ENCODE measurements around the gene COL13A1. TPM values are rescaled to one million over a fixed set of nuclear protein-coding genes. Genes with fewer than 3 reads are reported as not detected.
A peak's percentile ranks its signal among the peaks of the same experiment; 100 is the strongest.

Gene COL13A1
- total RNA-seq, 6 donors from 2014 or later = 4.3 to 21.2 (median 10.4) TPM

GRCh38 chr10:69835233-69835632, 33.5 kb downstream of the COL13A1 start:
- no peak for DNase-seq
- TF ChIP-seq, protein P1, sequence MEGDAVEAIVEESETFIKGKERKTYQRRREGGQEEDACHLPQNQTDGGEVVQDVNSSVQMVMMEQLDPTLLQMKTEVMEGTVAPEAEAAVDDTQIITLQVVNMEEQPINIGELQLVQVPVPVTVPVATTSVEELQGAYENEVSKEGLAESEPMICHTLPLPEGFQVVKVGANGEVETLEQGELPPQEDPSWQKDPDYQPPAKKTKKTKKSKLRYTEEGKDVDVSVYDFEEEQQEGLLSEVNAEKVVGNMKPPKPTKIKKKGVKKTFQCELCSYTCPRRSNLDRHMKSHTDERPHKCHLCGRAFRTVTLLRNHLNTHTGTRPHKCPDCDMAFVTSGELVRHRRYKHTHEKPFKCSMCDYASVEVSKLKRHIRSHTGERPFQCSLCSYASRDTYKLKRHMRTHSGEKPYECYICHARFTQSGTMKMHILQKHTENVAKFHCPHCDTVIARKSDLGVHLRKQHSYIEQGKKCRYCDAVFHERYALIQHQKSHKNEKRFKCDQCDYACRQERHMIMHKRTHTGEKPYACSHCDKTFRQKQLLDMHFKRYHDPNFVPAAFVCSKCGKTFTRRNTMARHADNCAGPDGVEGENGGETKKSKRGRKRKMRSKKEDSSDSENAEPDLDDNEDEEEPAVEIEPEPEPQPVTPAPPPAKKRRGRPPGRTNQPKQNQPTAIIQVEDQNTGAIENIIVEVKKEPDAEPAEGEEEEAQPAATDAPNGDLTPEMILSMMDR (IDR thresholded peaks at IDR 0.05) = no peak
- TF ChIP-seq EP300 (IDR thresholded peaks at IDR 0.05) = no peak
- no peak for TF ChIP-seq POLR2A (IDR thresholded peaks at IDR 0.05)
- no peak for TF ChIP-seq POLR2AphosphoS5 (IDR thresholded peaks at IDR 0.05)
- H3K27ac ChIP-seq = no peak overlapping the region
- no peaks in the 10 kb centered on the region for H3K27me3 ChIP-seq
- no peak for ATAC-seq (ENCODE audit: low FRiP score in 2 of 2)
- no peaks in the 10 kb centered on the region for H3K36me3 ChIP-seq
- WGBS, 2 donors = 67 to 82% methylated on average over 3 to 6 of the region's 6 CpGs
- H3K9me3 ChIP-seq = no peaks in the 10 kb centered on the region
- no peaks in the 10 kb centered on the region for H3K4me1 ChIP-seq
- no peak overlapping the region for H3K4me3 ChIP-seq

GRCh38 chr10:69835875-69836730, 34.4 kb downstream of the COL13A1 start:
- H3K9me3 ChIP-seq = no peaks in the 10 kb centered on the region
- no peak overlapping the region for H3K4me3 ChIP-seq
- DNase-seq (peak in 1 of 2 donors; percentile 44), ATAC-seq (ENCODE audit: low FRiP score in 2 of 2) (no peak)
- H3K36me3 ChIP-seq = no peaks in the 10 kb centered on the region
- no peak overlapping the region for H3K27ac ChIP-seq
- H3K27me3 ChIP-seq = no peaks in the 10 kb centered on the region
- WGBS, 2 donors = 50 to 59% methylated on average over 7 to 8 of the region's 8 CpGs
- no peak for TF ChIP-seq EP300 (IDR thresholded peaks at IDR 0.05)
- TF ChIP-seq POLR2AphosphoS5 (IDR thresholded peaks at IDR 0.05) = no peak
- TF ChIP-seq POLR2A (IDR thresholded peaks at IDR 0.05) = no peak
- TF ChIP-seq, protein P1 (IDR thresholded peaks at IDR 0.05) = no peak
- no peaks in the 10 kb centered on the region for H3K4me1 ChIP-seq

- TF ChIP-seq, protein P1 (IDR thresholded peaks at IDR 0.05) = no peak
- TF ChIP-seq POLR2AphosphoS5 (IDR thresholded peaks at IDR 0.05) (no peak), POLR2A (IDR thresholded peaks at IDR 0.05) (no peak), EP300 (IDR thresholded peaks at IDR 0.05) (no peak)
- Histone ChIP-seq H3K4me1 (no peaks in the 10 kb centered on the region), H3K4me3 (no peak overlapping the region), H3K27me3 (no peaks in the 10 kb centered on the region), H3K27ac (no peak overlapping the region), H3K36me3 (no peaks in the 10 kb centered on the region), H3K9me3 (no peaks in the 10 kb centered on the region)
- 85% methylated on average over 4 of the region's 6 CpGs; no CpG with 5 or more reads in 1 of the 2 donors for WGBS, 2 donors
- DNase-seq = no peak
- ATAC-seq (ENCODE audit: low FRiP score in 2 of 2) = no peak
Measured at GRCh38 chr10:69836731-69837030, 35.0 kb downstream of the COL13A1 start.

GRCh38 chr10:69837261-69837660, 35.6 kb downstream of the COL13A1 start:
- no peaks in the 10 kb centered on the region for H3K4me1 ChIP-seq

More at GRCh38 chr10:69837261-69837660, 35.6 kb downstream of the COL13A1 start:
- Histone ChIP-seq H3K36me3 (no peaks in the 10 kb centered on the region), H3K9me3 (no peaks in the 10 kb centered on the region), H3K27me3 (no peaks in the 10 kb centered on the region), H3K4me3 (no peak overlapping the region), H3K27ac (no peak overlapping the region)
- TF ChIP-seq POLR2AphosphoS5 (IDR thresholded peaks at IDR 0.05) = no peak
- TF ChIP-seq, protein P1 (IDR thresholded peaks at IDR 0.05) = no peak
- no peak for TF ChIP-seq POLR2A (IDR thresholded peaks at IDR 0.05)
- no peak for TF ChIP-seq EP300 (IDR thresholded peaks at IDR 0.05)
- WGBS, 2 donors = 88 to 91% methylated on average over 5 of the region's 5 CpGs
- ATAC-seq (ENCODE audit: low FRiP score in 2 of 2) (no peak), DNase-seq (no peak)

All from upper lobe of left lung (tissue), 6 donors.